SKM-1 treated with dmso at 0.1 percent for 144 hours (cell line): ENCODE measurements around the gene UTP25.
A peak's percentile ranks its signal among the peaks of the same experiment; 100 is the strongest.
"Not testable (repeated sequence)": the region's sequence is repeated elsewhere in the genome, so short reads cannot be mapped to it uniquely, and the experiment has no call there.

Experiments
- DNase-seq: peaks from one replicate; lab custom pipeline; 2025; ENCODE audit not compliant: unreplicated experiment; lab: John Stamatoyannopoulos, UW

UTP25 gene, protein sequence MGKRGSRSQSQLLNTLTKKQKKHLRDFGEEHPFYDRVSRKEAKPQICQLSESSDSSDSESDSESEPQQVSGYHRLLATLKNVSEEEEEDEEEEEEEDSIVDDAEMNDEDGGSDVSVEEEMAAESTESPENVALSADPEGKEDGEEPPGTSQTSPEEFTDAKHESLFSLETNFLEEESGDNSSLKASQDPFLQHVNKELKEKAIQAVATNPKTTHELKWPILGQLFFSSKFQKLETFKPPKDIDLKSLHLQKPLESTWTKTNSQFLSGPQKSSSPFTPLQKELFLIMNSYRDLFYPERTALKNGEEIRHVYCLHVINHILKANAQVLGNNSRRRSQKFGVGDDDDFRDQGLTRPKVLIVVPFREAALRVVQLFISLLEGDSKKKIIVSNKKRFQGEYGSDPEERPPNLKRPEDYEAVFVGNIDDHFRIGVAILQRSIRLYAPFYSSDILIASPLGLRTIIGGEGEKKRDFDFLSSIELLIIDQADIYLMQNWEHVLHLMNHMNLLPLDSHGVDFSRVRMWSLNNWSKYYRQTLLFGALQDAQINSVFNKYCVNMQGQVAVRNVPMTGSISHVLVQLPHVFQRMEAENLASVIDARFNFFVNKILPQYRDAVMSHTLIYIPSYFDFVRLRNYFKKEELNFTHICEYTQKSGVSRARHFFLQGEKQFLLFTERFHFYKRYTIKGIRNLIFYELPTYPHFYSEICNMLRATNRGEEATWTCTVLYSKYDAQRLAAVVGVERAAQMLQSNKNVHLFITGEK

DNA sequence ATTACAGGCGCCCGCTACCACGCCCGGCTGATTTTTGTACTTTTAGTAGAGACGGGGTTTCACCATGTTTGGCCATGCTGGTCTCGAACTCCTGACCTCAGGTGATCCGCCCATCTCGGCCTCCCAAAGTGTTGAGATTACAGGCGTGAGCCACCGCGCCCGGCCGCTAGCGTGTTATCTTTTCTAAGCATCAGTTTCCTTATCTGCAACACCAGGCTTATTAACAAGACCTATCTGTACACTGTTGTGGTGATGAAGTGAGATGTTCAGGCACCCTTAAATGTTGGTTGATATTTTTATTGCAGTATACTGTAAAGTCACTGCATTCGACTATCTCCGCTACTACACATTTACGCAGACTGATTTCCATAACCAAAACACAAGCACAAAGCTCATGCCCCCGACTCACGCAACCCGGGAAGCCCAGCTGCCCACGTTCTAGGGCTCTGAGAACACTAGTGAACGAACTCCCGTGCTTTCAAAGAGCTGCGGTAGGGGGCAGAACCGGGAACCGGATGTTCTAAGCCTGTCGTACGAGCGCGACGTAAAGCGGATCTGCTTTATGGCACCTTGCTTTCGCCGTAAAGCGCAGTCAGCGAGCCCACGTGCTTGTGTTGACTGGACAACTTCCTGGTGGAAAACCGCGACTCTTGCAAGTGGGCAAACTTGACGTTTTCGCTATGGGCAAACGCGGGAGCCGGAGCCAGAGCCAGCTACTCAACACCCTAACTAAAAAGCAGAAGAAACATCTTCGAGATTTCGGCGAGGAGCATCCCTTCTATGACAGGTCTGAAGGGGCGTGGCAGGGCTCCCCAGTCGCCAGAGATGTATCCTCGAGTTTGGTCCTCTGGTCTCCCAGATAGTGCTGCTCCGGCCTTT is at the start of gene UTP25:
Gene UTP25 (plus strand): TSS at position 589 of the 879 bp plus-strand sequence. CDS start 92 bp downstream, at position 681.
- peak; percentile 99 for DNase-seq

DNA sequence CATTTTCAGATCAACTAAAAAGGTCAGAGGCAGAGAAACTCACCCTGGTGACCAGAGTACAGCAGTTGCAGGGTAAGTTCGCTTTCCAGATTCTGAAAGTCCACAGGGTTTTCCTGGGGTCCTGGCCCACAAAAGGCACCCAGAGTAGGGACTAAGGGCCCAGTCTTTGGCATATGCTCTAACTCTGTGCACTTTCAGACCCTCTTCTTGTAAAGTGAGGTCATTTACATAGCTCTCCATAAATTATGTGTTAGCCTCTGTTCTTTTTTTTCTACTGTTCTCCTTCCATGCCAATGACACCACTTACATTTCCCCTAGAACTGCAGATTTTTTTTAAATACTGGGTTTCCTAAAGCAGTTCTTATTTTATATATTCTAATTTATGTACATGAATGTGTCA is 49.7 kb upstream of the UTP25 start:
- DNase-seq, result no peak

DNA sequence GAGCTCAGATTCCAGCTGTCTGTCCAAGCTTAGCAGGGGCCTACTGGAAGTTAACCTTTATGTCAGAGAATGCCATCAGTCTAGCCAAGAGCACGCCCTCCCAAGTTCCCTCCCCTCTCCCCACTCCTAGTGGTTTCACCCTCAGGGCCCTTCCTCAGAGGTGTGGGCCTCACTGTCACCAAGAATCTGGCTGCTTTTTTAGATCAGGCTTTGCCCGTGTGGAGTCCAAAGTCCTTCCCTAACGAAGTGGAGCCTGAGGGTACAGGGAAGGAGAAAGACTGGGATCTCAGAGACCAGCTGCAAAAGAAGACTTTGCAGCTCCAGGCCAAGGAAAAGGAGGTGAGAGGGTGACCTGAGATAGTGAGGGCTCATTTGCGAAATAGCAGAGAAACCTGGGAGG is 47.5 kb upstream of the UTP25 start:
- DNase-seq, result no peak

DNA sequence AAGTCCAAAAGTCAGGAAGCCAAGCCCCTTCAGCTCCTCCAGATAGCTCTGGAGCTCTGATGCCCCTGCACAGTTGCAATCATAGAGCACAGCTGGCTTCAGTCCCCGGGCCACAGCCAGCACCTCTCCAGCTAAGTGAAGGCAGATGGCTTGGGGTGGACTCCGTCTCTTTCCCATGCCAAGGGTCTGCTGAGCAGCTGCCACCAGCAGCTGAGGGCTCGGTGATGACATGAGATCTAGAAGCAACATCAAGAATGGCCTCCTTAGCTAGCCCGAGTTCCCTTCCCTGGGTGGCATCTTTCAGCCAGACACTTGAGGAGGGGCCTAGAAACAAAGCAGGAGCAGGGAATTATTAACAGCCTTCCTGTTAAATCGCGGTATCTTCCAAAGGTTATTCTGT is 44.4 kb upstream of the UTP25 start:
- no peak for DNase-seq

DNA sequence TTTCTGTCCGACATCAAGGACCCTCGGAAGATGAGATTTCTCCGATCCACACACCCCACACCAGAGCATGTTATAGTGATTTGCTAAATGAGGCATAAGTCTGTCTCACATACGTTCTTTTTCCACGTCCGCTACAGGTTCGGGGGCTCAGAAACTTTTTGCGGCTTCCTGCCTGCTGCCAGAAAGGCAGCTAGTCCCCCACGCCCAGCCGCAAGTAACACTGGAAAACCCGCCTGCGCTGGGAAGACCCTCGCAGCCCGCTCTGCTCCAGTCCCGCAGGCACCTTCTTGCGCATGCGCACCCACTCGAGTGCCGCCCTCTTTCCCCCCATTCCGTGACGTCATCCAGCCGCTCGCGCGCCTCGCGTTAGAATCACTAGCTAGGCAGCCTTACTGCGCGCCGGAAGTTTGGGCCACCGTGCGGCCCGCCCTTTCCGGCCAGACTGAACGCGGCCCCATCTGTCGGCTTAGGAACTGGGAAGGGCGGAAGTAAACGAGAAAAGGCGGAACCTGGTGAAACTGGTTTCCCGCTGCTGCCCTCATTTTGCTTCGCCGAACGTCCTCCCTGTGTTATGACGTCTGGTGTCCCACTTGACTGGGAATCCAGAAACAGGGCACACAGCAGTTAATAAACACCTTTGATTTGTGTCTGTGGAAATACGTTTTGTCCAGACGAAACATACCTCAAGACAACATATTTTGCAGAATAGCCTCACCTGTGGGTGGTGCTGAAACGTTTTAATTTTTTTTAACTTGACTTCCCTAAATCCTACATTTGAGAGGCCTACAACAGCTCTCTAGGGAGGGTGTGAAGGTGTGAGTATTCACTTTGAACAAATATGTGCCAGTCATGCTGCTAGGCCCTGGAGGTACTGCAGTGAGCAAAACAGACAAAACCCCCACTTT is 43.3 kb upstream of the UTP25 start, which contains the start of gene C1orf74:
Gene C1orf74 (minus strand): TSS at position 295 of the 905 bp plus-strand sequence. CDS start 925 bp downstream, outside the sequence.
- peak; percentile 99 for DNase-seq

DNA sequence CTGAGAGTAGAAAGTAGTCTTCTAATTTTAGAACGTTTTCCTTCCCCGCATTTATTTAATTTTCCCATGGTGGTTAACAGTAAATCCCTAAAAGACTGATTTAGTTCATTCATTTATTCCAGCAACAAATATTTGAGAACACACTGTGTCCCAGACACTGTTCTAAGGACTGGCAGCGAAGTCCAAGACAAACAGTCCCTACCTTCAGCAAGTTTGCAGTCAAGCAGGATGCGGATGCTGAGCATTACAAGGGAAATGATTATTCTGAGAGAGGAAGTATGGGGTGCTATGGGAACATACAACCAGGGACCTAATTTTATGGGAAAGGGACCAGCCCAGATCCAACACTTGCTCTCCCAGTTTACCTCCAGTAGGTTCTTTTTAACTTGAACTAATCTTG is 42.2 kb upstream of the UTP25 start:
- DNase-seq, result no peak

DNA sequence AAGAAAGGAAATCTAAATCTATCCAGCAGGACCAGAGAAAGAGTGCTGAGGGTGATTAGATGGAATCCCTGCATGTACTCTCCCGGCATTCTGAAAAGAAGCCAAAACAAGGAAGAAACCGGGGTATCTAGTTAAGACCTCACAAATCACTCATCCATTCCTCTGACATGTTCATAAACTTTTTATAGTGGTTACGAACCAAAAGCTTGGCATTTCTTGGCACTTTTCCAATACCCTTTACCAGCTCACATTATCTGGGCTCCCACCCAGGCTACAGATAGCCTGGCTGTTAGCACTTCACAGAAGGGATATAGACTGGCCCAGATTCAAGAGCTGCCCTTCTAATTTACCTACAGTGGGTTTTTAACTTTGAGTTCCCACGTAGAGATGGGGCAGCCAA is 41.6 kb upstream of the UTP25 start:
- no peak for DNase-seq

DNA sequence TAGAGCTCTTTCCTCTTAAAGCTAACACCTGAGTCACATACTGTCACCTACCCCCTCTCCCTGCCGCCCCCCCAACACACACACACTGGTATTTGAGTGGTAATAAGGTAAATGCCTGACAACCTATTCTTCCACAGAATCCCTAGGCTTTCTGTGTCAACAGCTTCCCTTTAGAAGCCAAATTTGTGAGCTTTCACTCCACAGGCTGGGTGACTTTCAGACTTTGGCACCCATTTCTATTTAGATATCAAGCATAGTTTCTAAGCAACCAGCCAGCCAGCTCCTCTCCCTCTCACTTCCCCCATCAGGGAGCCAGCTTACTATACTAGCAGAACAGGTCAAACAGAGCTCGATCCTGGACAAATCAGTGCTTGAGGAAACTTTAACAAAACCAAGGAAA is 40.2 kb upstream of the UTP25 start:
- DNase-seq, result no peak

DNA sequence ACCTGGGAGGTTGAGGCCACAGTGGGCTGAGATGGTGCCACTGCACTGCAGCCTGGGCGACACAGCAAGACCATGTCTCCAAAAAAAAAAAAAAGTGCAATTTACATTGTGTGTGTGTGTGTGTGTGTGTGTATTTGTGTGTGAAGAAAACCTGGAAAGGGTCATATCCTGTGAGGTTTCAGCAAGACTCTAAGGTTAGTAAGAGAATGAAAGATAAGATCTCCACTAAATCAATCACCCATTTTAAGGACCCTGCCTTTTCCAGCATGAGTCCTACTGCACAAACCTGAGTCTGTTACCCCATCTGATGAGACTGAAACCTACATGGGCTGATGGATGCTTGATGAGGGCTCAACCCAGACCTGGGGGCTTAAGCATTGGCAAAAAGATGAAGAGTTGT is 38.5 kb upstream of the UTP25 start:
- no peak for DNase-seq

DNA sequence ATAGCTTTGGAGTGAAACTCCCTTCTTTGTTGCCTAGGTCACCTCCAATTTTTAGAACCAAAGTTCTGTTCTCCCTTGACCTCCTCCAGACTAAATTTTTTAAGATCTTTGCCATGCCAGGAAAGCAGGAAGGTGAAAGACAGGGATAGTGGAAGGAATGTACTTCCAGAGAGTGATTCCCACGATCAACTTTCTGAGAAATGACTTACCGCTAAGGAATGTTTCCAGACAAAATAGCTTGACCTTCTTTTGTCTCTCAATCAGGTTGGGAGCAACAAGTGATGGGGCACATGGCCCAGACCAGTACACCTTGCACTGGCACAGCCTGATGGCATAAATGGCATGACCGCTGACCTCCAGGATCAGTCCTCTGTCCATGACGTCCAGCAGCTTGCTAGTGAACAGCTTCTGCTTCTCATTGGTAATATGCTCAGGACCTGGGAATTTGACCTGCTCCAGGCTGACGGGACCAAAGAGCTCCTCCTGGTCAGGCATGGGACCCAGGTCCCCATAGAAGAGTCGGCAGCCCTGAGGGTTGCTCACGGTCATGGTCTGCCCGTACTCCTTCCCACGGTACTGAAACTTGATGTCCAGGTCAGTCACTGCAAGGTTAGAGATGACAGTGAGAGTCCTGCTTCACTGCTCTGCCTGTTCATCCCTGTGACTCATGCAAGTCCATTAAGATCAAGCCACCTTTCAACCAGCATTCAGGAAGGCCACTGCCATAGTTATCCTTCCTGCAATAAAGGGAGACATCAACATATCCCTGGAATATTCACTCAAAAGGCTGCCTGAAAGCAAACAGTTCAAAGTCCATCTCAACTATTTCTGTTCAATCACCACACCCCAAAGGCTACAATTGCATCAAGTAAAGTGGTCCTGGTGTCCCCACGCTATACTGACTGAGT is 37.2 kb upstream of the UTP25 start:
- DNase-seq, result no peak

DNA sequence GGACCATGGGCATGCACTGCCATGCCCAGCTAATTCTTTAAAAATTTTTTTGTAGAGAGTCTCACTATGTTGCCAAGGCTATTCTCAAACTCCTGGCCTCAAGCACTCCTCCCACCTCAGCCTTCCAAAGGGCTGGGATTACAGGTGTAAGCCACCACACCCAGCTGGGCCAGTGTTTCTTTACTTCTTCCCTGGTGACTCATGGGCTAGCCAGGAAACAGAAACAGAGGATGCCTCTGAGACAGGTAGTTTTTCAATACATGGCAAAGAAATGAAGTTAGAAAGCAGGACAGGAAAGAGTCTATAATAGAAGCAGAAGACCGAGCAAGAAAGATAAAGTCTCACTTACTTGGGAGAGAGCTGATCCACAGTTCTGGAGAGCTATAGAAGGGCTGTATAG is 35.9 kb upstream of the UTP25 start:
- DNase-seq, result no peak

DNA sequence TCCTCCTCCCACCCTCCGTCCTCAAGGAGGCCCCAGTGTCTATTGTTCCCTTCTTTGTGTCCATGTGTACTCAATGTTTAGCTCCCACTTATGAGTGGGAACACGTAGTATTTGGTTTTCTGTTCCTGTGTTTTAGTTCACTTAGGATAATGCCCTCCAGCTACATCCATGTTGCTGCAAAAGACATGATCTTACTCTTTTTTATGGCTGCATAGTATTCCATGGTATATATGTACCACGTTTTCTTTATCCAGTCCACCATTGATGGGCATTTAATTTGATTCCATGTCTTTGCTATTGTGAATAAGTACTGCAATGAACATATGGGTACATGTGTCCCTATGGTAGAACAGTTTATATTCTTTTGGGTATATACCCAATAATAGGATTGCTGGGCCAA is 34.1 kb upstream of the UTP25 start:
- not testable (repeated sequence) for DNase-seq

DNA sequence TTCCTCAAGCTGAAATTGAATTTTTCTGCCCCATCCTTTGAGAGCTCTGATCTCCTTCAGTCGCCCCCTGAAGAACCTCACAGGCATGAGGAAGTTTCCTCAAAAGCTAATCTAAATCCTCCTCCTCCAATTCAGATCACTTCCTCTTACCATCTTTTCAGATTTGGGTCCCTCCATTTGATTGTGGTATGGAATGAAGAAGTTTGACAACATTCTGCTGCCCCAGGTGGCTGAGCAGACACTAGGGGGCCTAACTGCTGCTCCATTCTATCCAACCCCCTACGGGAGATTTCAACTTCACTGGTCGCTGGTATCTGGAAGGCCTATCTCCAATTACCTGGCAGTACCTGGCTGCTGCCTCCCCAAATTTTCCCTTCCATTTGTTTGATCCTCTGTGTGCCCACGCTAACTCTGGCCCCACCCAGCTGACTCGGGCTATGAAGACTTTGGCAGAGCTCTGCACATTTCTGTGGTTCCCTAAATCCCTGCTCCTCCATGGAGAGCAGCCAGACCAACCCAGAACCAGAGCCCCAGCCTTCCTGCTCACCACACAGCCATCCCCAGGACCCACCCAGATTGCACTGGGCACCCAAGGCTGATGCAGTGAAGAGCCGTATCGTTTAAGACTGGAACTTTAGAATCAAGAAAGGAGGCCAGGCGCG is 29.7 kb upstream of the UTP25 start:
- DNase-seq, result peak; percentile 63

DNA sequence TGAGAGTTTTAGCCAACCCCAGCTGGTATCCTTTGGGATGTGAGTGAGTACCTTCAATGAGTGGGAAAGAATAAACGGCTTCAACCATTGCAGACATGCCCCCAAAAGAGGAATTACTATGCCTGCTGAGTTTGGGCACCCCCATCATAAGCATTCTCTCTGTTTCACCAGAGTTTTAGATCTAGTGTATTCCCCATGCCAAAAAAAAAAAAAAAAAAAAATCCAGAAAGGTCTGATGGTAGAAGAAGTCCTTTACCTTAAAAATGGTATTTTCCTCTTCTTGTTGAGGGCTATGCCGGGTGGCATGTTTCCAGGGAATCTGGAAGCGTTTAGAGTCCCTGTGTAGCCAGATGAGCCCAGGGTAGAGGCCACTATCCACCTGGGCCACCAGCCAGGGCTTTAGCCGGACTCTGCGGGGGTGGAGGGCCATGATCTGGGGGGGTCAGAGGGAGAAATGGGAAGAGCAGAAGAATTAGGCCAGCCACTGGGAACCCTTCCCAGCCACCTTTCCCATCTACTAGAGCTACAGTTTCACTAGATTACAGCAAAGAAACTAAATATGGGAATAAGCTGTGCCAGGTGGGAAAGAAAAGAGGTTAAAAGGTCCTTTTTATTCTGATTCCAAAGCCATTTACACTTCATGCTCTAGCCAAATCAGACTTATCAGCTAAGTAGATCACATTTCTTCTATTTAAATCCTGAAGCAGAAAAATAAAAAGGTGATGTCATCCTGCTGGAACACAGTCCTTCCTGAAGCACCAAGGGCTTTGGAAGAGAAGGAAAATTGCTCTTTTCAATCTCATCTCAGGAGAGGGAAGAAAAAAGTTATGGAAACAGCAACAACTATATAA is 26.6 kb upstream of the UTP25 start:
- no peak for DNase-seq

DNA sequence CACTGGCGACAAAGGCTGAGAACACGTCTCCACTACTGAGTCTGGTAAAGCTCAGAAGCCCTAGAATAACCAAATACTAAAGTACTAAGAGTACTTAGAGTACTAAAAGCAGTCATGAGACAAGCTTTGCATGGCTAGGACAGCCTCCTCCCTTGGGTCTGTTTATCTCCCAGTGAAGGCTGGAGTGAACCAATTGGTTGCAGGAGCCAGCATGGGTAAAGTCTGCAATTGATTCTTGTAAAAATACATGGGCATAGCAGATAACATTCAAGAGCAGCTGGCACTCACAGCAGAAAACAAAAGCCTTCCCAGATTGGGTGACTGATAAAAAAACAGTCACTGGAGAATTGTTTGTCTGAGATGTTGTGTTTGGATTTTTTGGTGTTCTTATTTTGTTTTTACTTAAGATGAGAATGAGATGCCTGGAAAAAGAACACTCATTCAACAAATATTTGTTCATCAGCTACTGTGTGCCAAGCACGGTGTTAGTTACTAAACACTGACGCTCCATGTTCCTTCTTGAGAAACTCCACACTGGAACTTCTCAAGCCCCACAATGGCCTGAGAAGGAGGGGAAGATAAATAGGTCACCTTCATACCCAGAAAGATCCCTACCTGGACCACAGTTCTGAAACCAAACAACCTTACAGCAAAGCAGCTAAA is 25.5 kb upstream of the UTP25 start:
- no peak for DNase-seq

DNA sequence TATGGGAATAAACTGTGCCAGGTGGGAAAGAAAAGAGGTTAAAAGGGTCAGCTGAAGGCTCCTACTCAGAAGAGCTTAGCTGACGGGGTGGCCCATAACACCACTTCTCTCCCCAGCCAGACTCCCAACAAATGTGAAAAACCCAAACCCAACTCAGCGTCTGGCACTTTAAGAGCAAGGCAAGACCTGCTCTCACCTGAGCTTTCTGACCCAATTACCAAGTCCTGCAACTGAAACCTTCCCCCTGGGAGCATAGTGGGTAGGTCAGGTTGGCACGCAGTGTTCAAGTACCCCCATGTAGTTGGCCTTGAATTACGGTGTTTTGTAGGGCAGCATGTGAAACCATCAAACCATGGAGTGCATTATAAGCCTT is 25.0 kb upstream of the UTP25 start:
- no peak for DNase-seq

DNA sequence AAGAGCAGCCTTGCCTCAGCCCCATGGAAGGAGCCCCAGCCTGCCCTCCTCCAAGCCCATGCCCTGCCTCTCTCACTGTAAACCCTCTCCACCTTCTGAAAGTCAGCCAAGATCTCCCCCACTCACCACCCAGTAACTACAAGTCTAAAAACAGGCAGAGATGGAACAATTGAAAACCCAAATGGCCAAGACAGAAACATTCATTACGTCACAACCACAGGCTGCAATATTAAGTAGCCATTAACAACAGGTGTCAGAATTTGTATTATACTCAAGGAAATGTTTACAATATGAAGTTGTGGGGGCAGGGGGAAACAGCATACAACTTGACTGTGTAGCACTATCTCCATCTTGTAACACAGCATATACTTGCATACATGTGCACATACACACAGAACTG is 24.2 kb upstream of the UTP25 start:
- no peak for DNase-seq
